Common myeloid progenitor, CD34-positive (primary cell): ENCODE data around the gene DHX15.

Source experiments
- CTCF ChIA-PET: fragments of 350-600 bp; sonication (Branson Sonifier 250); formaldehyde crosslinking; loops from one replicate; lab custom pipeline; 2021; ENCODE audit warnings: antibody characterized with exemption; lab: Charles Lee
- POLR2A ChIA-PET: fragments of 350-600 bp; sonication (Branson Sonifier 250); formaldehyde crosslinking; loops from one replicate; lab custom pipeline; 2021; ENCODE audit warnings: antibody characterized with exemption; lab: Charles Lee
- DNase-seq, 3 donors: peaks; one replicate each; pipeline versions ENCODE4 v3.0.0 to v3.0.0-alpha.2; 2013
- H3K27ac ChIP-seq, 2 experiments: 1 replicate in 1 of 2; 2 replicates in 1 of 2; pipeline ENCODE4 v1.7.0; 2013; ENCODE audit warnings: inconsistent platforms in 2 of 2, low read length in 2 of 2, mild to moderate bottlenecking in 2 of 2, low read depth in 1 of 2, moderate library complexity in 1 of 2; ENCODE audit not compliant: severe bottlenecking in 2 of 2, insufficient read depth in 1 of 2, poor library complexity in 1 of 2
- H3K27me3 ChIP-seq, 5 experiments: replicated peaks in 2 of 5; 1 replicate in 3 of 5; 2 replicates in 2 of 5; pipeline versions ENCODE4 v1.6.1 to v1.7.0; 2013; ENCODE audit warnings: low read length in 4 of 5, mild to moderate bottlenecking in 2 of 5, moderate library complexity in 2 of 5, inconsistent platforms in 1 of 5; ENCODE audit not compliant: insufficient read depth in 5 of 5, control insufficient read depth in 4 of 5
- H3K36me3 ChIP-seq, 4 experiments: 1 replicate in 2 of 4; 2 replicates in 2 of 4; pipeline versions ENCODE4 v1.6.1 to v1.7.0; 2013; ENCODE audit warnings: low read length in 3 of 4, control low read depth in 1 of 4, mild to moderate bottlenecking in 1 of 4; ENCODE audit not compliant: control insufficient read depth in 4 of 4, insufficient read depth in 4 of 4
- H3K4me1 ChIP-seq, 4 experiments: 1 replicate in 3 of 4; 2 replicates in 1 of 4; pipeline versions ENCODE4 v1.6.1 to v1.7.1; 2013; ENCODE audit warnings: low read length in 3 of 4, mild to moderate bottlenecking in 3 of 4, control low read depth in 1 of 4, inconsistent platforms in 1 of 4, moderate library complexity in 1 of 4; ENCODE audit not compliant: control insufficient read depth in 4 of 4, insufficient read depth in 4 of 4; ENCODE audit errors: control extremely low read depth in 1 of 4
- H3K4me3 ChIP-seq, 7 experiments: 1 replicate in 4 of 7; 2 replicates in 3 of 7; pipeline versions ENCODE4 v1.5.1 to v1.7.0; 2013; ENCODE audit warnings: mild to moderate bottlenecking in 7 of 7, low read length in 6 of 7, moderate library complexity in 6 of 7, inconsistent platforms in 2 of 7, low read depth in 2 of 7, control low read depth in 1 of 7; ENCODE audit not compliant: insufficient read depth in 4 of 7, control insufficient read depth in 1 of 7; ENCODE audit errors: extremely low read depth in 1 of 7
- H3K9me3 ChIP-seq, 5 experiments: 1 replicate in 4 of 5; 2 replicates in 1 of 5; pipeline versions ENCODE4 v1.6.1 to v1.7.1; 2013; ENCODE audit warnings: low read length in 4 of 5, mild to moderate bottlenecking in 2 of 5, inconsistent platforms in 1 of 5, low read depth in 1 of 5, moderate library complexity in 1 of 5; ENCODE audit not compliant: control insufficient read depth in 4 of 5, insufficient read depth in 2 of 5; ENCODE audit errors: control extremely low read depth in 1 of 5
- WGBS: methylation state at CpG from one replicate; pipeline ENCODE4 v1.1.5; 2013; ENCODE audit not compliant: insufficient coverage; 5-methylcytosine and 5-hydroxymethylcytosine counted together

DHX15 gene

DNA sequence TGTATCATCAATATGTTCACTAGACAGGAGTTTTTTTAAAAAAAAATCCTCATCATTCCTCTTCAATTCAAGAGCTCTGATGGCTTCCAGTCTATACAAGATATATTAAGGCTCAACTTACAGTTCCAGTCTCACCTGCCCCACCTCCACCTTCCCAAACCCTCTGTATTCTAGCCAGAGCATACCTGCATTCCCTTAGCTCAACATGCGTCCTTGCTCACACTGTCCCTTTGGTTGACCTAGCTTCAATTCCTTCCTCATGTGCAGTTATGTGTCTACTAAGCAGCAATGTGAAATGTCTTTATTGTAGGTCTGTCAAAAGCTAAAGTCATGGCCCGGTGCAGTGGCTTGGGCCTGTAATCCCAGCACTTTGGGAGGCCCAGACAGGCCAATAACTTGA lies 10.8 kb downstream of the DHX15 start:
- H3K36me3 ChIP-seq = peaks cover 23 to 78% (median 49%) of the 10 kb centered on the region in 4 experiments
- H3K9me3 ChIP-seq = no peaks in the 10 kb centered on the region
- WGBS = 75% methylated on average over 1 of the region's 2 CpGs
- ChIA-PET POLR2A (interaction anchor here (0.7 kb wide), 1 partner anchor 12 kb away, joined by 6 read pairs; no protein-coding TSS in a partner anchor), CTCF (interaction anchor here (0.7 to 4.4 kb wide), 5 partner anchors 9 to 110 kb away, joined by 3 to 40 read pairs (median 3); partner anchors contain the start of gene DHX15)
- no peak for DNase-seq
- peaks cover 0 to 14% (median 1%) of the 10 kb centered on the region in 4 experiments for H3K4me1 ChIP-seq
- H3K27ac ChIP-seq = no peak overlapping the region
- H3K27me3 ChIP-seq = no peaks in the 10 kb centered on the region
- no peak overlapping the region for H3K4me3 ChIP-seq

DNA sequence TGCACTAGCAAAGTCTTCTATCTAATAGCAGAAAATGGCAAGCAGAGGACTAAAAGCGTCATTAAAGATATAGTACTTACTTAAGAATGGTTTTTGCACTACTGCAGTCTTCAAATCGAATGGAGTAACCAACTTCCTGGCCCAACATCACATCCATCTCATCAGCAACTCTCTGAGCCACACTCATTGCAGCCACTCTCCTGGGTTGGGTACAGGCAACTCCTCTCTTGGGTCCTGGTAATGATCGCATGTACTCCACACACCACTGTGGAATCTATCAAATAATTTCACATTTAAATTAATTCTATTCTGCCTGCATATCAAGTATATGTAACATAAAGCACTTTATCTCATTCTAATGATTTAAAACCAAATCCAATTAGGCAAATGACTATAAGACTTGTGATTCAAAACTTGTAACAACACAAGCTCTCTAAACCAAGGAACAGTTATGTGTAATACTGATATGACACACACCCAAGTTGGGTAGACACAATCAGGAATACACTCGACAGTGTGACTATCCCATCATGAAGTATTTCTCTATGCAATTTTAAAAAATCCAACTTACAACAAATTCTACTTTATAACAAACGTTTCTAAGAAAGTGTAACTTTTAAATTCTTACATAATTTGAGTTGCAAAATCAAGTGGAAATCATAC lies 13.6 kb downstream of the DHX15 start:
- ChIA-PET CTCF (interaction anchor here (0.6 to 2.6 kb wide), 2 partner anchors 9 to 33 kb away, joined by 3 to 6 read pairs; no protein-coding TSS in a partner anchor), POLR2A (no interaction called here)
- peaks cover 0 to 9% (median 0%) of the 10 kb centered on the region in 4 experiments for H3K4me1 ChIP-seq
- H3K9me3 ChIP-seq = no peaks in the 10 kb centered on the region
- H3K27ac ChIP-seq = peak overlapping the region in 1 of 2 experiments; percentile 22
- no peaks in the 10 kb centered on the region for H3K27me3 ChIP-seq
- no peak for DNase-seq
- H3K4me3 ChIP-seq = no peak overlapping the region
- peaks cover 22 to 73% (median 46%) of the 10 kb centered on the region in 4 experiments for H3K36me3 ChIP-seq
- 100% methylated on average over 1 of the region's 5 CpGs for WGBS

DNA sequence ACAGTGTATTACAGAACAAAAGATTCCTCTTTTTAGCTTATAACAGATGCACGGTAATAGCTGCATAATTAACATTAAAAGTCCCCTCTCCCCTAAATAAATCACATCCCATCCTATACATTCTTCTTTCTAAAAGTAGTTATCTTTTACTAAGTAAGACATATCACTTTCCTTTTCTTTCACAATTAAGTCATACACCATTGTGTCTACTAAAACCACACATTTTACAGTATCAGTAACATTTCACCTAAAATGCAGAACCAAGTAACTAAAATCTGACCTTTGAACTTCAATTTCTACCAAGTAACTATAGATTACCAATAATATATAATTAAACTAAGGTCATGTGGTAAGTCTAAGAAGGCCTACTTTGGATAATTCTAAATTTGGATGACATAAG lies 14.2 kb downstream of the DHX15 start:
- no peaks in the 10 kb centered on the region for H3K9me3 ChIP-seq
- DNase-seq = no peak
- POLR2A ChIA-PET = no interaction called here
- no peak overlapping the region for H3K4me3 ChIP-seq
- 86% methylated on average over 1 of the region's 1 CpG for WGBS
- CTCF ChIA-PET = interaction anchor here (2.6 kb wide), 1 partner anchor 9 kb away, joined by 6 read pairs; no protein-coding TSS in a partner anchor
- H3K4me1 ChIP-seq = peaks cover 0 to 9% (median 0%) of the 10 kb centered on the region in 4 experiments
- peaks cover 18 to 73% (median 43%) of the 10 kb centered on the region in 4 experiments for H3K36me3 ChIP-seq
- no peaks in the 10 kb centered on the region for H3K27me3 ChIP-seq
- no peak overlapping the region for H3K27ac ChIP-seq

DNA sequence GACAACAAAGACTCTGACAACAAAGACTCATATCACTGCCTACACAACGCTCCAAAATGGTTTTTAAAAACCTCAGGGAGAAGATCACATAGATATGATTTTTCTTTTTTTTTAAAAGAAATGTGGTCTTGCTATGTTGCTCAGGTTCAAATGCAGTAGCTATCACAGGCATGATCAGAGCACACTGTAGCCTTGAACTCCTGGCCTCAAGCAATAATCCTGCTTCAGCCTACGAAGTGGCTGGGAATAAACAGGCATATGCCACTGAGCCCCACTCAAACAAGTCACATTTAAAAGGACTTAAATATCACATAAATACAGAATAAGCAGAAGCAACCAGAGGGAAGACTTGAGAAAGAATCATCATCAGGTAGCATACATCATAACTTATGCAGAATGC lies 14.7 kb downstream of the DHX15 start:
- Histone ChIP-seq H3K4me3 (no peak overlapping the region), H3K27me3 (no peaks in the 10 kb centered on the region), H3K4me1 (peaks cover 0 to 9% (median 0%) of the 10 kb centered on the region in 4 experiments), H3K9me3 (no peaks in the 10 kb centered on the region), H3K27ac (no peak overlapping the region), H3K36me3 (peaks cover 15 to 72% (median 38%) of the 10 kb centered on the region in 4 experiments)
- ChIA-PET POLR2A (no interaction called here), CTCF (interaction anchor here (2.6 kb wide), 1 partner anchor 10 kb away, joined by 6 read pairs; no protein-coding TSS in a partner anchor)
- WGBS = no CpG with 5 or more reads among the region's 2 CpGs
- DNase-seq = no peak

DNA sequence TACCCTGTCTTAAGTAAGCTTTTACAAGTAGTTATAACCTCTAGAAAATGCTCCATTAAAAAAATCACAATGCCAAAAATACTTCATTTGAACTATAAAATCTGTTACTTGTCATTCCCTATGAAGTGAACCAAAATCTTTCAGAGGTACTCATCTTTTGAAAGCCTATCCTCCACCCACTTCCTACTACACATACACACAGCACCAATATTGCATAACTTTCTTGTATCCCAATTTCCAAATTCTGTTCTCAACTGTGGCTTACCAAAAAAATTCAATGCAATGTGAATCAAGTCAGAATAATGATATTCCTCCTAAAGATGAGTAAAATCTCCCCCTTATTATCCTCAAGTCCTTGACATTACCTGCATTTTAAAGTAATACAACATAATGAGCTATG lies 15.9 kb downstream of the DHX15 start:
- H3K27ac ChIP-seq = no peak overlapping the region
- ChIA-PET POLR2A (no interaction called here), CTCF (interaction anchor here (1.5 to 3.4 kb wide), 3 partner anchors 11 to 14 kb away, joined by 6 to 17 read pairs (median 6); no protein-coding TSS in a partner anchor)
- H3K9me3 ChIP-seq = no peaks in the 10 kb centered on the region
- H3K36me3 ChIP-seq = peaks cover 10 to 68% (median 37%) of the 10 kb centered on the region in 4 experiments
- no peaks in the 10 kb centered on the region for H3K27me3 ChIP-seq
- H3K4me3 ChIP-seq = no peak overlapping the region
- DNase-seq = no peak
- H3K4me1 ChIP-seq = peaks cover 0 to 9% (median 0%) of the 10 kb centered on the region in 4 experiments

DNA sequence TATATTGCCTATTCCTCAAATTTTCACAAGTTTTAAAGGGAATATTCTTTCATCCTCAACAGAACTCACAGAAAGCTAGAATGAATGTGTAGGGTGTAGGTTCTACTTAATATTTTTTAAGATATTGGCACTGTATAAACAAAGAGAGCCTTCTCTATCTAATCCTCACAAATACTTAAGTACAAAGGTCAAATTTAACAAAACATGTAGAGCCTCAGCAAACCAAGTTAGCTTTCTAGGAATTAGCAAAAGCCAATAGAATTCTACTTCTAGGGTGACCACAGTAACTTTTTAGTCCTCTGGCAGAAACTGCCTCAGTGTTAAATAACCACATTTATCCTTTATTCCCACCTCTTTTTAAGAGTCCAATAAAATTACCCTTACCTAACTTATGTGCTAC lies 19.3 kb downstream of the DHX15 start:
- ChIA-PET POLR2A (no interaction called here), CTCF (interaction anchor here (0.6 kb wide), 1 partner anchor 8 kb away, joined by 3 read pairs; no protein-coding TSS in a partner anchor)
- H3K27ac ChIP-seq = peak overlapping the region in 1 of 2 experiments; percentile 29

DNA sequence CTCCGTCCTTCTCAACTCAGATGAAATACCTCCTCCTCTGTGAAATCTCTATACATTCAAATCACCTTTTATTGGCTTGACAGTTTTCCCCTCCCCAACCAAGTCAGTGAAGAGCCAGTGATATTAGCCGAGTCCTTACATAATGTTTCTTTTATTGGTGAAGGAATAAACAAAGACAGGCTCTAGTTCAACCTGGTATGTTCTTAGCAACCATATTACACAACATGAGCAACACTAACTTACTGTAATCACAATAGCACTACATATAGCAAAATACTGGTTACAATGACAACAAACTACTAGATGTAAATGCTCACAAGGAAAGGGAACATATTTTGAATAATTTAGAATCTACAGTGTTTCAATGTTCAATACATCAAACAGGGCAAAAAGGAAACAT lies 19.9 kb downstream of the DHX15 start:
- ChIA-PET POLR2A (no interaction called here), CTCF (interaction anchor here (1.2 kb wide), 2 partner anchors 13 to 18 kb away, joined by 3 to 4 read pairs; no protein-coding TSS in a partner anchor)
- no peaks in the 10 kb centered on the region for H3K4me1 ChIP-seq
- H3K36me3 ChIP-seq = peaks cover under 1 to 65% (median 23%) of the 10 kb centered on the region in 4 experiments
- 80% methylated on average over 1 of the region's 2 CpGs for WGBS
- H3K27me3 ChIP-seq = no peaks in the 10 kb centered on the region
- DNase-seq = no peak
- no peak overlapping the region for H3K27ac ChIP-seq
- no peak overlapping the region for H3K4me3 ChIP-seq
- peaks cover 0 to 2% (median 0%) of the 10 kb centered on the region in 5 experiments for H3K9me3 ChIP-seq

More for the DNA sequence above, 19.3 kb downstream of the DHX15 start:
- Histone ChIP-seq H3K9me3 (peaks cover 0 to 2% (median 0%) of the 10 kb centered on the region in 5 experiments), H3K4me3 (no peak overlapping the region), H3K27me3 (no peaks in the 10 kb centered on the region), H3K36me3 (peaks cover 5 to 66% (median 24%) of the 10 kb centered on the region in 4 experiments), H3K4me1 (peaks cover 0 to 2% (median 0%) of the 10 kb centered on the region in 4 experiments)
- DNase-seq = no peak
